ENCODE data around the gene CNOT11. TPM values are rescaled to one million over a fixed set of nuclear protein-coding genes. Genes with fewer than 3 reads are reported as not detected.

The CNOT11 gene
- total and polyA plus RNA-seq, 2 of the 13 experiments (the other 11 are each of a cell fraction or from before 2014, with no cell fraction given) = 114 to 209 TPM

- peak; percentile 82; the same call in 1 of the 2 replicates for TF ChIP-seq MYNN (CRISPR knock-in tag; IDR thresholded peaks at IDR 0.05; ENCODE audit: low read depth)
- TF ChIP-seq ZNF274 (CRISPR knock-in tag; IDR thresholded peaks at IDR 0.05) = peak; percentile 93
- no peak for TF ChIP-seq HNRNPH1 (optimal IDR thresholded peaks at IDR 0.05; ENCODE audit: low read depth, low read length)
- no peak for TF ChIP-seq TIGD3 (CRISPR knock-in tag; IDR thresholded peaks at IDR 0.05; ENCODE audit: borderline replicate concordance)
- peak; percentile 94 for TF ChIP-seq ZNF660 (CRISPR knock-in tag; IDR thresholded peaks at IDR 0.05; ENCODE audit: borderline replicate concordance, low read depth)
- peak; percentile 58; the same call in 2 of the 3 replicates for TF ChIP-seq MXI1 (IDR thresholded peaks at IDR 0.05; ENCODE audit: borderline replicate concordance, low read depth, low read length)
- TF ChIP-seq GABPA (IDR thresholded peaks at IDR 0.05; ENCODE audit: low read depth, low read length) = no peak
- TF ChIP-seq GABPA (CRISPR knock-in tag; IDR thresholded peaks at IDR 0.05; ENCODE audit: low read depth) = no peak
- peak; percentile 96 for TF ChIP-seq HIVEP1 (CRISPR knock-in tag; IDR thresholded peaks at IDR 0.05)
- TF ChIP-seq CHD2 (IDR thresholded peaks at IDR 0.05; ENCODE audit: low read depth, low read length) = no peak
- TF ChIP-seq BCL3 (CRISPR knock-in tag; IDR thresholded peaks at IDR 0.05) = peak; percentile 98; the same call in 1 of the 2 replicates
- TF ChIP-seq MAX (IDR thresholded peaks at IDR 0.05) = peak; percentile 93
- 0 out of 2 replicates have a peak, but pooled peaks have one; percentile 41 for TF ChIP-seq HNF1A (IDR thresholded peaks at IDR 0.05; ENCODE audit: low read depth)
- peak; percentile 65 for TF ChIP-seq HNF1A (CRISPR knock-in tag; IDR thresholded peaks at IDR 0.05; ENCODE audit: borderline replicate concordance)
- TF ChIP-seq KAT2B (IDR thresholded peaks at IDR 0.05; ENCODE audit: borderline replicate concordance, low read depth, low read length) = no peak
- no peak; the same call in 1 of the 2 replicates for TF ChIP-seq TOPORS (CRISPR knock-in tag; IDR thresholded peaks at IDR 0.05)
- peak; percentile 83; the same call in 1 of the 2 replicates for TF ChIP-seq SP5 (CRISPR knock-in tag; IDR thresholded peaks at IDR 0.05; ENCODE audit: borderline replicate concordance, low read depth)
- no peak for TF ChIP-seq RARG (CRISPR knock-in tag; IDR thresholded peaks at IDR 0.05; ENCODE audit: low read depth)
- TF ChIP-seq NCOA5 (CRISPR knock-in tag; IDR thresholded peaks at IDR 0.05) = no peak
- TF ChIP-seq ZNF776 (CRISPR knock-in tag; IDR thresholded peaks at IDR 0.05) = peak; percentile 96
- TF ChIP-seq MEIS2 (CRISPR knock-in tag; IDR thresholded peaks at IDR 0.05) = peak; percentile 94
- peak; percentile 90 for TF ChIP-seq ZNF563 (CRISPR knock-in tag; IDR thresholded peaks at IDR 0.05)
- no peak for TF ChIP-seq DDIT3 (CRISPR knock-in tag; IDR thresholded peaks at IDR 0.05)
- peak; percentile 100 for TF ChIP-seq CEBPG (CRISPR knock-in tag; IDR thresholded peaks at IDR 0.05)
Measured at GRCh38 chr2:101308432-101309210, 55.9 kb downstream of the CNOT11 start, which contains the start of gene RNF149 (continued).

Data from HepG2 (cell line).